Measurements from ENCODE around the gene P2RY4.

- TF ChIP-seq GATA2 (IDR thresholded peaks at IDR 0.05; ENCODE audit: low read depth, low read length) (no peak), GATA3 (IDR thresholded peaks at IDR 0.05; ENCODE audit: low read depth, low read length) (no peak)
Measured at GRCh38 chrX:70226687-70227086, 33.3 kb downstream of the P2RY4 start.

Measured in SH-SY5Y (cell line).